ENCODE measurements around the gene TRAPPC12.
"Not testable (repeated sequence)": the region's sequence is repeated elsewhere in the genome, so short reads cannot be mapped to it uniquely, and the experiment has no call there.

Gene TRAPPC12

DNA sequence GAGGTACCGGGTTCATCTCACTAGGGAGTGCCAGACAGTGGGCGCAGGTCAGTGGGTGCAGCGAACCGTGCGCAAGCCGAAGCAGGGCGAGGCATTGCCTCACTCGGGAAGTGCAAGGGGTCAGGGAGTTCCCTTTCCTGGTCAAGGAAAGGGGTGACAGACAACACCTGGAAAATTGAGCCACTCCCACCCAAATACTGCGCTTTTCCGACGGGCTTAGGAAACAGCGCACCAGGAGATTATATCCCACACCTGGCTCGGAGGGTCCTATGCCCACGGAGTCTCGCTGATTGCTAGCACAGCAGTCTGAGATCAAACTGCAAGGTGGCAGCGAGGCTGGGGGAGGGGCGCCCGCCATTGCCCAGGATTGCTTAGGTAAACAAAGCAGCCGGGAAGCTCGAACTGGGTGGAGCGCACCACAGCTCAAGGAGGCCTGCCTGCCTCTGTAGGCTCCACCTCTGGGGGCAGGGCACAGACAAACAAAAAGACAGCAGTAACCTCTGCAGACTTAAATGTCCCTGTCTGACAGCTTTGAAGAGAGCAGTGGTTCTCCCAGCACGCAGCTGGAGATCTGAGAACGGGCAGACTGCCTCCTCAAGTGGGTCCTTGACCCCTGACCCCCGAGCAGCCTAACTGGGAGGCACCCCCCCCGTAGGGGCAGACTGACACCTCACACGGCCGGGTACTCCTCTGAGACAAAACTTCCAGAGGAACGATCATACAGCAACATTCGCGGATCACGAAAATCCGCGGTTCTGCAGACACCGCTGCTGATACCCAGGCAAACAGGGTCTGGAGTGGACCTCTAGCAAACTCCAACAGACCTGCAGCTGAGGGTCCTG, 9.9 kb upstream of the TRAPPC12 start:
- DNase-seq, result not testable (repeated sequence)

- DNase-seq, result no peak
Observed at GRCh38 chr2:3376821-3377220, 2.7 kb upstream of the TRAPPC12 start.

DNA sequence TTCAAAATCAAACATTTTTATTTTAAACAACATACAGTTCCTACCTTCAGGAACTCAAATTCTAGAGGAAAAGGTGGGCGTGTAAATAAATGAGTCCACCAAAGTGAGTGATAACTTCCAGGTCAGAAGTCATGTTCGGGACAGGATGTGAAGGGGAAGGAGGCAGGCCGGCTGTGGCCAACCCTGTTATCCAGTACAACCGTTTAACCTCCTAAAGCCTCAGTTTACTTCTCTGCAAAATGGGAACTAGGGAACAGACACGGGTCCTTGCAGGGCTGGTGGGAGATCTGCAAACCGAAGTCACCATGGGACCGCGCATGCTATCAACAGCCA, 2.2 kb upstream of the TRAPPC12 start:
- no peak for DNase-seq

DNA sequence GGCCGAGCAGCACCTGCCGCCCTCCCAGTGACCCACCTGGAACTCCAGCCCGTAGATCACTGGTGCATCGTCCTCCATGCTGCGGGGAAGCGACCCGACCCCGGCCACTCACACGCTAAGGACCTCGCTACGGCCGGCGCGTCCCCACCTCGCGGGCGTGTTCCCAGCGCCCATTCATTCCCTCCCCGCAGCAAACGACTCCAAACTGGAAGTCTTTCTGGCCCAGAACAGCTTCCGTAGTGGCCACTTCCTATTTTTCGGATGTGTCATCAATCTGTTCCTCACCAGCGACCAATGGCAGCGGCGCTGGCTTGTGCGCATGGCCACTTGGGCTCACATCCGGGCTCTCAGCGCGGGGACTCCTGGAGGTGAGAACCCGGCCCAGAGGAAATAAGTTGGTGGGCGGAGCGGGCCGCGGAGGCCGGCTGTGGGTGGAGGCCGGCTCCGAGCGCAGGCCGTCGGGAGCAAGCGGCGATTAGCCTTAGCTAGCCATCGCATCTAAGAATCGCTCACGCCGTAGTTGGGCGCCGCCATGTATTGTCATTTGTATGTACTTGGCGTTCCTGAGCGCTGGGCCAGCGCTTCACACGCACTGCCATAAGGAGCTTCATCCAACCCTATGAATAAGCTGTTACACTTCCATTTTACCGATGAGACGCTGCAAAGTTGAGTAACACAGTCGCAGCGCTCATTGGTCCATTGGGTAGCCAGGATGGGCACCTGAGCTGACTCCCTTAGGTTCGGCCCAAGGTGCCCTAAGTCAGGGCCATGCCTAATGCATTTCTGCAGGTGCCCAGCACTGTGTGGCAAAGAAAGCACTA, 1.7 kb upstream of the TRAPPC12 start, which contains the start of gene EIPR1:
Gene EIPR1 (minus strand): TSS at position 207 of the 821 bp plus-strand sequence. CDS start 129 bp downstream, at position 78.
- DNase-seq, result peak; percentile 96

DNA sequence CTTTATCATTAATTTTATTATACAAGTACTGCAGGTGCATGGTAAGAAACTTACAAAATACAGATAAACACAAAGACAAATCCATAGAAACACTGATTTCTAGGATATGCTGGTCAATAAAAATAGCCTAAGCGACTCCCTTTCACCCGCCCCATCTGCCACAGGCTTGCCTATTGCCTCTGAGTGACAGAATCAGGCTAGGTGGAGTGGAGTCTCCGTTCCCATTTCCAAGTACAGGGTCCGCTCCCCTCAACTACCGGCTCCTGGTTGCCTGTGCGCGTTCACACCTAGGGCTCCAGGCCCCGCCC, 201 bp upstream of the TRAPPC12 start:
- no peak for DNase-seq

GRCh38 chr2:3386448-3386958, 7.0 kb downstream of the TRAPPC12 start:
- no peak for DNase-seq

- no peak for DNase-seq
Observed at GRCh38 chr2:3387011-3387410, 7.5 kb downstream of the TRAPPC12 start.

GRCh38 chr2:3387644-3388411, 8.3 kb downstream of the TRAPPC12 start:
- no peak for DNase-seq

DNA sequence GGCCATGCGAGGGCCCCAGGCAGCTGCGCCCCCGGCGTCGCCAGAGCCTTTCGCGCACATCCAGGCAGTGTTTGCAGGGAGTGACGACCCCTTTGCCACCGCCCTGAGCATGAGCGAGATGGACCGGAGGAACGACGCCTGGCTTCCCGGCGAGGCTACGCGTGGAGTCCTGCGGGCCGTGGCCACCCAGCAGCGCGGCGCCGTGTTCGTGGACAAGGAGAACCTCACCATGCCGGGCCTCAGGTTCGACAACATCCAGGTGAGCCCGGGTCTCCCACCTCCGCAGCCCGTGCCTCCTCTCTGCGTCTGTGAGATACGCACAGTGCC, 8.9 kb downstream of the TRAPPC12 start:
- no peak for DNase-seq

- DNase-seq, result no peak
Observed at GRCh38 chr2:3389193-3389592, 9.7 kb downstream of the TRAPPC12 start.

DNA sequence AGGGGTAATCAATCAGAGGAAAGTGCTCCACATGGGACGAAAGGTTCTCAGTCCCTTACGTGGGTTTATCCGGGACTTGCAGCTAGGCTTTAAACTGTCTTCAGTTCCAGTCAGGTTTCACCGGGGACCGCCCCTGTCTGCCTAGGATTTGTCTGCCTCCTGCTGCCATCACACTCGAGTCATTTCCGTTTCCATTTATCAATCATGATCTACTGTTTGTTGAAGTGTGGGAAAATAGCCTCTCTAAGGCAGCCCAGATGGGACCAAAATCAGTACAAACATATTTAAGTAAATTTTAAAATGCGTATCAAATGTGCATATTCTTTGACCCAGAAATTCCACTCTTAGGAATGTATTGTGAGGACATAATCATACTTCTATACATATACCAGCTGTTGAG, 10.5 kb downstream of the TRAPPC12 start:
- DNase-seq, result no peak

DNA sequence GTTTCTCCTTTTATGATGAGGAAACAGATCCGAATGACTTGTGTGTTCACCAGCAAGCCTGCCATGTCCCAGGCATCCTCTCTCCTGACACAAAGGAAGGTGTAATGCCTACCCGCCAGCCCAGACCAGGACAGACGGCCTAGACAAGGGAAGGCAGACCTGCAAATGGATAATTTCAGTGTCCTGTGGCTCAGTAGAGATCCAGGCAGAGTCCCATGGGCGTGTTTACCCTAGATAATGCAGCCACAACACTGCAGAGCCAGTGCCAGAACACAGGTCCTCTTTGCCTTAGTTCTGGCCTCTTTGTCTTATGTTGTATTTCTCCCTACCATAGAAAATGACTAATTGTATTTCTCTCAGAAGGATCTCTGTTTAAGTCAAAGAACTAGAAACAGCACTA, 12.7 kb downstream of the TRAPPC12 start:
- DNase-seq, result no peak

DNA sequence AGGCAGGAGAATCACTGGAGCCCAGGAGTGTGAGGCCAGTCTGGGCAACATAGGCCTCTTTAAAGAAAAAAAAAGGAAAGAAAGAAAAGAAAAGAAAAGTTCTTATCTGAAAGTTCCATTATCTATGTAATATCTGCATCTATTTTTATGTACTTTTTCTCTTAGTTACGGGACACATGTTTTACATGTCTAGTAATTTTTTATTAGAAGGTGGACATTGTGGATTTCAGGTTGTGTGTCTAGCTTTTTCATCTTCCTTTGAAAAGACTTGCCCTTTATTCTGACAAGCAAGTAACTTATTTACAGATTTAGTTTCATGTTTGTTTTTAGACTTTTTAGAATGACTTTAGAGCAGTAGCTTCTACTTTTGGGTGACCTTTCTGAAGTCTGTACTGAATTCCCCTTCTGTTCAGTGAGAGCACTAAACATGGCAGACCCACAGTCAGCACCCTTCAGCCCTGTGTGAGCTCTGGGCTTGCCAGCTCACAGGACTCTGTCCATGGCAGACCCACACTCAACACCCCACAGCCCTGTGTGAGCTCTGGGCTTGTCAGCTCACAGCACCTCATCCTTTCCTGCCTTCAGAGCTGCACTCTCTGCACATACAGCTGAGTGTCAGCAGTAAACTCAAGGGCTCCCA, 17.5 kb downstream of the TRAPPC12 start:
- no peak for DNase-seq

- no peak for DNase-seq
Observed at GRCh38 chr2:3398857-3399256, 19.4 kb downstream of the TRAPPC12 start.

DNA sequence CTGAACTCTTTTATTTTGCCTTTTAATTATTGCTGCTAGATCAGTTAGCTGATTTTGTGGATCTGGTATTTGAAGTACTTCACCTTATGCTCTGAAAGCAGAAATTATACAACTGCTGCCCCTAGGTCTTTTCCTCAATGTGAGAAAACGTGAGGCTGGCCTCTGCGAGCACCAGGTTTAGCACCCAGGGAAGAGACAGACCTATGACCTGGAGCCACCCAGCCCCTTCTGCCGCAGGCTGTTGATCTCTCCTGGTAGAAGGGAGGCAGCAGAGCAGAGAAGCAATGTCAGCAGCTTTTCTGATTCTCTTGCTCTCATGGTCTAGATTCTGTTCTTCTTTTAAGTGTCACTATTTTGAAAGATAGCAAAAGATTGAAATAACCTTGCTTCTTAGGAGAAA, 19.9 kb downstream of the TRAPPC12 start:
- no peak for DNase-seq

- no peak for DNase-seq
Observed at GRCh38 chr2:3399829-3400228, 20.3 kb downstream of the TRAPPC12 start.

DNA sequence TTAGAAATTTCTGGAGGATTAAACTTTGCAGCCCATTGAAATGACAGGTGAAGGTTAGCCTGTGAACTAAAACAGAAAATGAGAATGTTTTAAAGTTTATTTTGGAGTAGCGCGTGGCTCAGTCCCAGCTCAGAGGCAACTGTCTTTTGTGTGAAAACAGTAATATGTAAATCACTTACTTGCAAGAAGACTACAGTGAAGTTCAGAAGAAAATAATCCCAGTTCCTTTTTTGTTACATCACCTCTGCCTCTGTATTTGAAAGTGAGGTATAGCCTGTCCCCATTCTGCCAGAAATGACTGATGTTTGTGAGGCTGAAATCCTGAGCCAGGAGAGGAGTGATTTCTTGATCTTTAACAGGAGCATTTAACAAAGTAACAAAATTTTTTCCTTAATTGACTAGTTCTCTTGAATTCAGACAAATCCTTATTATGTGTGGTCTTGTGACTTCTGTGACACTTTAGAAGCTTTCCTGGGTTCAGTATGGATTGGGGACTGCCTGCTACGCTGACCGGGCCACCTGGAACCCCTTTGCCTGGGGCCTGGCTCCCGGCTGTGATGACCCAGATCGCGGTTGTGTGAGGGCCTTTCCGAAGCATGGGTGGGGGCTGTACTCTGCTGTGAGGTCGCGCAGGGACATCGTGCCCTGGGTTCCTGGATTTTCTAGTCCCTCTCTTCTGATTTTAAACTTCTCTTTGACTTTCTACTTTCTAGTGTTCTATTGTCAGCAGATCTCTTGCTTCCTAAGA, 24.3 kb downstream of the TRAPPC12 start:
- no peak for DNase-seq

DNA sequence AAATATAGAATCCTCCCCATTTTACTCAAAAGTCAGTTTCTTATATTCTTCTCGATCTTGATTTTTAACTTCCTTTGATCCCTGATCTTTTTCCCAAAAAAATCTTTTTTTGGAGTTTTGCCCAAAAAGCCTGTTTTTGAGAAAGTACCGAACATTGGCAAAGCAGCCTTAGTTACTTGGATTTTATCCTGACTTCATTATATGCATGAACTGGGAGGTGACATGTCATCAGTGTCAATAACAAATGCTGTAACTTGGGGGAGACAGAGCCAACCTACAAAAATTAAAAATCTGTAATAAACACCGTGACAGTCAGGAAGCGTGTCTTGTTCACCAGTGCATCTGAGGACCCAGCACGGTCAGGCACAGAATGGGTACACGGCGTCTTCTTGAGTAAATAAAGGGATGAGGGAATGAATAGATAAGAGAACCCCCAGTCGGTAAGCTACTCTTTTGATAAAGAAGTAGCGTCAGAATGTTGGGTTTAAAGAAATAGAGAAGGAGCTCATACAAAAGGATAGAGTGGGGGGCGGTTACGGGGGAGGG, 24.9 kb downstream of the TRAPPC12 start:
- no peak for DNase-seq

DNA sequence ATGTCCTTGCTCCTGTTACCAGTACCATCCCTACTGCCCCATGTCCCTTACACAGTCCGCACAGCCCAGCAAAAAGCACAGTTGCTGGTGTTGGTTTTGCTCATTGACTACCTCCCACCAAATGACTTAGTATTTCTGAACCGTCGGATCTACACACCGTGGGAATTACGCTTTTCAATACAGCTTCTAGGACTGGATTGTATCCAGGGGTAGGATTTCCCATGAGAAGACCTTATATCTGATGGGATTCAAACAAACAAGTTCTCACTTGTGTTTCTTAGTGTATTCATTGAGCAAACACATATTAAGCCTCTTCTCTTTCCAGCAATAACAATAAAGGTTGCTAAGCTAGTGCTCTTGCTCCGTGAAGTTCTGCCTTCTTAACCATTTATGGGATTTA, 25.8 kb downstream of the TRAPPC12 start:
- no peak for DNase-seq

GRCh38 chr2:3405876-3406275, 26.4 kb downstream of the TRAPPC12 start:
- DNase-seq, result no peak

GRCh38 chr2:3406501-3406900, 27.0 kb downstream of the TRAPPC12 start:
- no peak for DNase-seq

- no peak for DNase-seq
Observed at GRCh38 chr2:3408781-3409180, 29.3 kb downstream of the TRAPPC12 start.
